GM19395 (cell line): Measurements from ENCODE around the gene MTHFD1L.

Experiments used
- ATAC-seq: cut with Tn5 transposase; IDR thresholded peaks from one replicate; pipeline ENCODE4 v1.9.1; 2021; ENCODE audit warnings: mild to moderate bottlenecking, moderate library complexity; ENCODE audit not compliant: unreplicated experiment

MTHFD1L gene

DNA sequence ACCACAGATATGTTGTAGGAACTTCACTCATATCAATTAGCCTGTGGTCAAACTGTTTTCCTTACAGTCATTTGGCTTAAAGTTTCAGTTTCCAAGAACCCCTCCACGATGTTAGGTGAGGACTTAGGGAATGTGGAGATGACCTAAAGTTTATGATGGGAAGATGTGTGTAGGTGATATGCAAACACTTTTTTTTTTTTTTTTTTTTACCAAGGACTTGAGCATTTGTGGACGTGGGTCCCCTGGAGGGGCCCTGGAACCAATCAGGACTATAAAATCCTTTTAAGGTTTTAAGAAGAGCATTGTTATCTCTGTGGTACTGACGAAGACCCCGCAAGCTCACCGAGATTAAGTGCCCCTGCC lies 478 bp upstream of the MTHFD1L start:
- ATAC-seq, result no peak

DNA sequence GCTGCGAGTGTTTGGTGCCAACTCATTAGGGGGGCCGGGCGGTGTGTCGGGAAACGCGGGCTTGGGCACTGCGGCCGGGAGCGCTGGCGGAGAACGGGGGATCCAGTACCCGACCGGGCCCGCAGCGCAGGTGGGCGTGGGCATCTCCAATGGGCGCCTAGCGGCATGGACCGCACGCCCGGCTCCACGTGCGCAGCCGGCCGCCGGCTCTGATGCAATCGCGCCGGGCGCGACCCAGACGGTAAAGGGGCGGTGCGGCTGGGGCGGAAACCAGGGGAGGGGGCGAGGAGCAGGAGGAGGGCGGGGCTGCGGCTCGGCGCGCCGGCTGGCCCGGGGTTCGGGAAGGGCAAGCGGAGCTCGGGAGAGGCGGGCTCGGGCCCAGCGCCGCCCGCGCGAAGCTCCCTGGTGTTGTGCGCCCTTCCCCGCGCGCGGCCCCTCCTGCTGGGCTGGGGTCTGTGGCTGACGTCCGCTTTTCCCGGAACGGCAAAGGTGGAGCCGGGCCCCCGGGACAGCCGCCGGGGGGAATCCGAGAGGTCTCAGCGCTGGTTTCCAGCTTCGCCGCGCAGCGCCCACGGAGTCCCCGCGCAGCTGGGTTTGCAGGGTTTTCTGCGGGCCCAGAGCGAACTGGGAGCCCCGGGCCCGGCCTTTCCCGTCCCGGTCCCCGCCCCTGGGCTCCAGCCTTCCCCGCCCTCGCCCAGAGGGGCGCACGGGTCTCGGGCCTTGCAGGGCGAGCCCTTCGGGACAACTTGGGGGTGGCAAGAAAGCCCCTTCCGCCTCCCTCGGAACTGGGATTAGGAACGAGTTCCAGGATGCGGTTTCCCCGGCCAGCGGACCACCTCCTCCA lies 867 bp downstream of the MTHFD1L start:
- ATAC-seq, result peak; percentile 80

DNA sequence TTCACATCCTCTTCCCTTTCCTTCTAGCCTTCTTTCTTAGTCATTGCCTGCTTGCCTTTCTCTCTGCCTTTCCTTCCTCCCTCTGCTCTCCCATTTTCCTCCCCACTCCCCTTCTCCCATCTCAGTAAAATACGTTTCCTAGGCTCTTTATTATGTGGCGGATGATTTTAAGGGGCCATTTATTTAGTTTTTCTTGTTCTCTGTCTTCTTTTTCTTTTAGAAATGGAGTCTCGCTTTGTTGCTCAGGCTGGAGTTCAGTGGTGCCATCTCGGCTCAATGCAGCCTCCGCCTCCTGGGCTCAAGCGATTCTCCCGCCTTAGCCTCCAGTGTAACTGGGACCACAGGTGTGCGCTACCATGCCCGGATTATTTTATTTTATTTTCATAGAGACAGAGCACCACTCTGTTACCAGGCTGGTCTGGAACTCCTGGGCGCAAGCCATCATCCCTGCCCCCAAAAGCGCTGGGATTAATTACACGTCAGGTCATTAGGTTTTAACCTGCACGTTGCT lies 1.5 kb downstream of the MTHFD1L start:
- no peak for ATAC-seq

DNA sequence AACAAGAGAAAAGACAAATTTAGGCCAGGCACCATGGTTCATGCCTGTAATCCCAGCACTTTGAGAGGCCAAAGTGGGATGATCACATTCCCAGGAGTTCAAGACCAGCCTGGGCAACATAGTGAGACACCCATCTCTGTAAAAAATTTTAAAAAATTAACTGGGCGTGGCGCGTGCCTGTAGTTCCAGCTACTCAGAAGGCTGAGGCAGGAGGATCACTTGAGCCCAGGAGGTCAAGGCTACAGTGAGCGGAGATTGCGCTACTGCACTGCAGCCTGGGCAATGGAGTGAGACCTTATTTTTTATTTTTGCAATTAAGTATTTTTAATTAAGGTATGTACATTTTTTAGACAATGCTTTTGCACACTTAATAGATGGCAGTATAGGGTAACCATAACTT lies 3.3 kb downstream of the MTHFD1L start:
- no peak for ATAC-seq

DNA sequence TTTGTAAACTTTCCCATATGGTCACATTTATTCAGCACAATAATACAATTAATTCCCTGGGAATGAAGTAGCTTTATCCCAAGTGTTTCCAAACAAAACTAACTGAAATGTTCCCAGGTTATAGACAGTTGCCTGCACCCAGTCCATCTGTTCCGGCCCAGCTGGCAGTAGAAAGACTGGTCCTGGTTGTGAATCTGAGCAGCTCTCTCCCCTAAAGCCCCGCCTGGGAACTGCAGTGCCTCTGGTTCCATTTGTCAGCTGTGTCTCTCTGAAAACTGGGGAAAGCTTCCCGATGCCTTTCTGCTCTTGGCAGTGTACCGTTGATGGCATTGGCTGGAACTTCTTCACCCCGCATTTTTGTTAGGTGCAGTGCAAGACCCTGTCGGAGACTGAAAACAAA lies 8.7 kb downstream of the MTHFD1L start:
- no peak for ATAC-seq

DNA sequence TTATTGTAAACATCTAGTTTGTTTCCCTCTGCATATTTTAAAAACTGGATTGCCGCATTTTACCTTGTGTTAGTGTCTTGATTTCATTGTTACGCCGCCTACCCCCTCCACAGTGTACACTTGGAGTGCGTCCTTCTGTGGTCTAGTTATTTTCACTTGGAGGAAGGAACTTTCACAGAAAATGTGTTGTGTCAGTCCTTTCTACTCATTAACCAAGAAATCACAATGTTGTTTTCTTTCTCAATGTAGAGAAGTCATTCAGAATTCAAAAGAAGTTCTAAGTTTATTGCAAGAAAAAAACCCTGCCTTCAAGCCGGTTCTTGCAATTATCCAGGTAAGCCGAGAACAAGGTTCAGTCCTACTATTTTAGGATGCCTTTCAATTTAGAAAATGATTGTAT lies 10.3 kb downstream of the MTHFD1L start:
- ATAC-seq, result no peak

DNA sequence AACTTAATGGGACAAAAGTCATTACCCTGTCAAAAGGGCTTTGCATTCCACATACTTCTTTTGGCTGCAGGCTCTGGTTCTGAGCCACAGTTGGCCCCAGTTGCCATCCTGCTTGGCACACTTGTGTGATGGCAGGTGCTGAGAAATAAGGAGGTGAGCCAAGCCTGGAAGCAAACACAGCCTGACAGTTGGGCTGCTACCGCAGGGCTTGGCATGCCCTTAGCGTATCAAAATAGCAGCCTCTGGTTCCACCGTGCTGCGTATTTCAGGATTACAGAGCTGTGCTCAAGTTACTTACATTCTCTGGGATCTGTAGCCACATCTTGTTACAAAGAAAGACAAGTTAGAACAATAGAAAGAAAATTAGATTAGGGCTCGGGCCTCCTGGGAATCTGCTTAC lies 11.1 kb downstream of the MTHFD1L start:
- ATAC-seq, result no peak

DNA sequence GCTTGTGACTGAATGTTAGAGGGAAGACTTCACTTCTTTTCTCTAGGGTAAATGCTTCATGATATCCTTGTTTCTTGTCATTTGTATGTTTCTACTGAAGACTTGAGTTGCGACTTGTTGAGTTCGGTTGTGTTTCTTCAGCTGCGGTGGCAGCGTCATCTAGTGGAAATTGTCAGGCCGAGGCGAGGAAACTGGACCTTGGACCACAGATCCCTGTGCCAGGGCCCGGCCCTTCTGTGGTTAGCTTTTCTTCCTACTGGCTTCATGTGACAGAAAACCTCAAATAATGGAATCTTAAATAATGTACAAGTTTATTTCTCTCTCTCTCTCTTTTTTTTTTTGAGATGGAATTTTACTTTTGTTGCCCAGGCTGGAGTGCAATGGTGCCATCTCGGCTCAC lies 12.4 kb downstream of the MTHFD1L start:
- ATAC-seq, result no peak

DNA sequence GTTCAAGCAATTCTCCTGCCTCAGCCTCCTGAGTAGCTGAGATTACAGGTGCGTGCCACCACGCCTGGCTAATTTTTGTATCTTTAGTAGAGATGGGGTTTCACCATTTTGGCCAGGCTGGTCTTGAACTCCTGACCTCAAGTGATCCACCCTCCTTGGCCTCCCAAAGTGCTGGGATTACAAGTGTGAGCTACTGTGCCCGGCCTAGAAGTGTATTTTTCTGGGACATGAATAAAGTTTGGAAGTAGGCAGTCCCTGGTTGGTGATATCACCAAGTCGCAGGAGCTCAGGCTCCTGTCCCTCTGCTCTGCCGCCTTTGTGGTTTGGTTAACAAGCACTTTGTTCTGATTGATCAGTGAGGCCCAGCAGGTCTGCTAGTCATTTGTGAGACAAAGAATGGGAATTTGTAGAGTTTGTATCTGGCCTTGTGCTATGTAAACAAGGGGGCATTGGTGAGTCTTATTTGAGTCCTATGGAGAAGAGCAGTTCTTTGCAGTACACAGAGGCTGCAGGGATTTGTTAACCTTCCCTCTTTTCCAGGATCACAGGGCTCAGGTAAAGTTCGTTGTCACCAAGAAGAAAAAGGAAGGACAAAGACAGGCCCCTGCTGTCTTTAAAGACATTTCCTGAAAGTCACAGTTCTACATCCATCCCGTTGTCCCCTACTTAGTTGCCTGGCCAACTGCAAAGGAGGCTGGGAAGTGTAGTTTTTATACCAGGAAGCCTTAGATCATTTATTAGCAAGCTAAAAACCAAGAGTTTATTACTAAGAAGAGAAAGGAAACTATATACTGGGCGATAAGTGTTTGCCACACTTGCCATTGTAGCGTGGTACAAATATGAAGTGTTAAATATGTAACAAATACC lies 13.1 kb downstream of the MTHFD1L start:
- no peak for ATAC-seq

DNA sequence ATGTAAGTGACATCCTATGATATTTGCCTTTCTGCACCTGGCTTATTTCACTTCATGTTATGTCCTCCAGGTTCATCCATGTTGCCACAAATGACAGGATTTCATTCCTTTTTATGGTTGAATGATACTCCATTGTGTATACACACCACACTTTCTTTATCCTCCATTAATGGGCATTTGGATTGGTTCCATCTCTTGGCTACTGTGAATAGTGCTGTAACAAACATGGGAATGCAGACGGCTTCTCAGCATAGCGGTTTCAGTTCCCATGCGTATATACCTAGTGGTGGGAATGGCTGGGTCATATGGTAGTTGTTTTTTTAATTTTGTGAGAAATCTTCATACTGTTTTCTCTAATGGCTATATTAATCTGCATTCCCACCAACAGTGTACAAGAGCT lies 14.8 kb downstream of the MTHFD1L start:
- ATAC-seq, result no peak

DNA sequence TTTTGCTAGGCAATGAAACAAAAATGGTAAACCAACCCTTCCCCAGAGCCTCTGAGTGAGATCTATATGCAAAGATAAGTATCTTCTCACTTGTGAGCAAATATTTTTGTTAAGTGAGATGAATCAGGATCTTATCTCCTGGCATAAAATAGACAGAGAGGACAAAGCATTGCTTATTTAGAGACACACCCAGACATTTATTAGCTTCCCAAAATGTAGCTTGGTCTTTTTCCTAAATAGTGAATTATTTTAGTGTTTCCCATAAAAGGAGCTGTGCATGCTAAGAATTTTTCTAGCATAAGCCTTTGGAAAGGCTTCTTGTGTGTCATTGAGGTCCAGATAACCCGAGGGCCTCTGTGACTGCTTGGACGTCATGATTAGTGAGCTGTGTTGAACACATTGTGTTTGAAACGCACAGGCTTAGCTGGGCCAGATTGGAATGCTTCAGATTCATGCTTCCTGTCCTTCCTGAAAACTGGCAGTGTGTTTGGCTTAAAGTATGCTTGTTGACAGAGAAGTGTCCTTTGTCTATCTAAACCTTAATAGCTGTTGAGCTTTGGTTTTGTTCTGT lies 16.5 kb downstream of the MTHFD1L start:
- no peak for ATAC-seq

DNA sequence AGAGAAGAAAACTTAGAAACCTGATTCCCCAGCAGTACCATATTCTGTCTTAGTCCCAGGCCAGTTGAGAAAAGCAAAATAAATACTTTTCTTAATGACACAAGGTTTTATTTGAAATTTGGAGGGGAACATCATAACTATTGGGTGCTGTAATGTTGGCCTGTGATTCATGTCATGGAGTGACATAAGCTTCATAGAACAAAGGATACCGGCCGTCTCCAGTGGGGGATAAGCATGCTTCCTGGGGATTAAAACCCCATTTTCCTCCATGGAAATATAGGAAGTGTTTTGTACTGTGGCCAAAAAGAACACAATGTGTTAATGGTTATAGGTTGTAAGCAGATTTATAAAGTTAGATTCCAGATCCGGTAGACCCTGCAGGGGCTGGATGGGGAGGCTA lies 18.0 kb downstream of the MTHFD1L start:
- ATAC-seq, result no peak

DNA sequence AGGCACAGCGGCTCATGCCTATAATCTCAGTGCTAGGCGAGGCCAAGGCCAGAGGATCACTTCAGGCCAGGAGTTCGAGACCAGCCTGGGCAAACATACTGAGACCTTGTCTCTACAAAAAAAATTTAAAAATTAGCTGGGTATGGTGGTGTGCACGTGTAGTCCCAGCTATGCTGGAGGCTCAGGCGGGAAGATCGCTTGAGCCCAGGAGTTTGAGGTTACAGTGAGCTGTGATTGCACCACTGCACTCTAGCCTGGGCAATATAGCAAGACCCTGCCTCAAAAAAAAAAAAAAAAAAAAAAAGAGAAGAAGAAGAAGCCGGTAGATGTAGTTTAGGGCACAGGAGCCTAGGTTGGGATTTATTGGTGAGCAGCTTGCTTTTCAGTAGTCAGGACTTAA lies 20.7 kb downstream of the MTHFD1L start:
- no peak for ATAC-seq

DNA sequence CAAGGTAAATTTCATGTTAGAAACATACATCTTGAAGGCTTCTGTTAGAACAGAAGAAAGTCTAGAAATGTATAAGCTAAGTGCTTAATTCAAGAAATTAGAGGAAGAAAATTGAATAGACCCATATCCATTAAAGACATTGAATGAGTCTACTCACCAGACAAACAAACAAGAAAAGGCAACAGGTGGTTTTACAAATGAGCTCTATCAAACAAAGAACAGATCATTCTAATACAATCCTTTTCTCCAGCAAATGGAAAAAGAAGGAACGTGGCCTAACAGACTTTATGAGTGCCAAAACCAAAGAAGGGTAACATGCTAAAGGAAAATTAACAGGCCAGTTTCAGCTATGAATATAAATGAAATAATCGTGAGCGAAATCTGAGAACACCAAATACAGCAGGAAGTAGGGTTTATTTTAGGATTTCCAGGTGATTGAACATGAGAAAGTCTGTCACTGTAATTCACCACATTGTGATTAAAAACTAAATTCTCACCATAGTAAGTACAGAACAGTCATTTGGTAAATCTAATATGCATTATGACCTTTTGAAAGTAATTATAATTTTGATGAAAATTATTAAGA lies 22.6 kb downstream of the MTHFD1L start:
- ATAC-seq, result no peak

DNA sequence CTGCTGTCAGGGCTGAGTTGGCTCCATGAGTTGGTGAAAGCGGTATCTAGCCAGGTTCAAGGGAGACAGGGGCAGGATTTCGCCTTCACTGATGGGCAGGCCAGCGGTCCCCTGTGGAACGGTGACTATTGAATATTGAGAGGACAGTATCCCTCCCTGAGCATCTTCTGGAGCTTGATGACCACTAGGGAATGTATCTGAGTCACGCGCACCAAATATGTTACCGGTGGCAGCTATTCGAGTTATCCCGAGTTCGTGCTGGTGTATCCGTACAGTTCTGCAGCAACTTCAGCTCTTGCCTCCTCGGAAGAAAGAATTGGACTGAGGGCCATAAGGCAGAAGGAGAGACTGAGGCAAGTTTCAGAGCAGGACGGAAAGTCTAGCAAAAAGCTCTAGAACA lies 24.8 kb downstream of the MTHFD1L start:
- ATAC-seq, result no peak

DNA sequence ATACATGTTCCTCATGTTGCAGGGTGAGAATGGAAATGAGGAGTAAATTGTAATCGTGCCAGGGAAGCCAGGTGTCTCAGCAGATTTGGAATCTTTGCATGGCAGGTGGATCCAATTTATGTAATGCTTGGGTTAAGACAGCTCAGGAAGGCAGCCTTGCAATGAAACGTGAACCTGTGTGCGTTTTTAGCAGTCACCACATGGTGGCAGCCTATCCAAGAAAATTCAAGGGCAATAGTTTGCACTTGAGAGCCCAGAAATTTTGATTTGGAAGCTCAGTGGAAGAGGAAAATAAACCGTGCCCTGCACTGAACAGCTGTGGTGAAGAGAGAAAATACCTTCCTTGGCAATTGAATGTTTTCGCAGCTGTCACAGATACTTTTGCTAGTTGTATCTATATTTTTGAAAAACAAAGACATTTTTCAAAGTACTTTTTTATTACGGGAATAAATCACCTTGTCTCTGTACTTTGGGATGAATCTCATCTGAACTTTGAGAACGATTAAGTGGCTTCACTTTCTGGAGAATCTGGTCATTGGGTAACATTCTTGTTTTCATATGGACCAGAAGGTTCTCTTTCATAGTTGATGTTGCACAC lies 26.5 kb downstream of the MTHFD1L start:
- peak; percentile 51 for ATAC-seq

DNA sequence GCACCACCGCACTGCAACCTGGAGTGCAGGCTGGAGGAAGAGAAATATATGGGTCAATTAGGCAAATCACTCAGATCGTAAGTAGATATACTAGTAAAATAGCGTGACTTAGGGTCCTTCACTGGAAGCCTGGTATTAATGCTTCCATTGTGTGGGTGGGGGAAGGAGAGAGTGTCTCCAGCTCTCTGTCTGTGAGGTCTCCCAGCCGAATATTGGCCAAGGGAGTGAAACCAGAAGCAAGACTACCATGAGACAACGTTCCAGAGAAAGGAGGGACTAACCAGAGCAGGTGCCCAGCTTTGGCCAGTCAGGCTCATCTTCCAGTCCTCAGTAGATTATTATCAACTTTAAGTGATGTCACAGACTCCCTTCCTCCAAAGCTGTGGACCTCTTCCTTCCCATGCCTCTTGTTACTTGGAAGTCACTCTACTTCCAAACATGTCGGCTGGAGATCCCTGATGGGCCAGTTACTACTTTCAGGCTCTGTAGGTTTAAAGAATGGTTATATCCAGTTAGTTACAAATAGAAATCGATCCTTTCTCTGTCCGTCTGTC lies 28.8 kb downstream of the MTHFD1L start:
- ATAC-seq, result no peak

DNA sequence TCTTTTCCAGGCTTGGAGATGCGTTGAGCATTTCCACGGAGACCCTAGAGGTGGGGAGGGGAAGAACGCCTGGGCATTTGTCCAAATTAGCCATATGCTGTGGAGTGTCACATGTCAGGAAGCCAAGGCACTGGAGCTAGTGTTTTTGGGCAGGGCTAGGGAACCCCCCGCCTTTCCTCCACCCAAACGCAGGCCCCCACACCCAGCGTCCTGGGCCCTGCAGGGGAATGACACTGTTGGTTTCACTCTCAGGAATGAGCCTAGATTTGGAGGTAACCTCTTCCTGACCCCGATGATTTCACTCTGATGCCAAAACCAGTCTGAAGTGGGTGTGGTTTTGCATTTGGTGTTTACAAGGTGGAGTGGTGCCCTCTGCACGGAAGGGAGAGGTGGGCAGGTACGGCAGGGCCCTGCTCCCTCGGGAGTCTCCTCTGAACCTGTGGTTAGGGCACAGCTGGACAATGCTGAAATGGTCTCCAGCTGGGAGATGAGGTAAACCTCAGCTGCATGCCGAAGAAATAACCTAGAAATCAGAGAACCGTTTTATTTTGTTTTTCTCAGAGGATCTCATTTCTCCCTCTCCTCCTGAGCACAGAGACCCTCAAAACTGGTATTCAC lies 29.5 kb downstream of the MTHFD1L start:
- ATAC-seq, result peak; percentile 54

DNA sequence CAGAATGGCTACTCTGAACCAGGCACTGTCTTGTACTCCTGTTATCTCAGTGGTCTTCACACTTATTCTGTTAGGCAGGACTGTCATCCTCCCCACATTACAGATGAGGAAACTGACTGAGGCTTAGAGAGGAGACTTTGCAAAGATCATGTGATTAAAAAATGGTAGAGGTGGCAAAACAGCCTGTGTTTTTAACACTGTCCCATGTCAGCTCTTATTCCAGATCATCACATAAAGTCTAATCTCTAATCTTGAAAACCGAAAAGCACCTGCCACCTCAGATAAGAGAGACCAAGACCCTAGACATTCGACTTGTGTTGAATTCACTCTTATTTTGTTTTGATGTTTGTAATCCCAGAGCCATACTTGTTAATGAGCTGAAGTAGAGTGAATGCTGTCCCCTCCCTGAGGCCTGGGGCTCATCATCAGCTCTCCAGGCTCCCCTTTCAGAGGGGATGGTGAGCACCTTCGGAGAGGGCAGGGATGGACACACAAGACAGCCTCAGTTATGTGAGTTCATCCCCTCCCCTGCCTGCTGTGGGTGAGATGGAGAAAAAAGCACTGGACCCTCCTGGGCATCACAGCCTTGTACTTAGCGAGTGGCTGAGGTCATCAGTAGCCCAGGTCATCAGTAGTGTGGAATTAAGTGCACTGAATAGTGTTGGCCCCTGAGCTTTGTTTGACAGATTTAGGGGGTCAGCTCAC lies 30.6 kb downstream of the MTHFD1L start:
- no peak for ATAC-seq
